Uterine smooth muscle cell (primary cell): Measurements from ENCODE around the gene INVS. TPM values are rescaled to one million over a fixed set of nuclear protein-coding genes. Genes with fewer than 3 reads are reported as not detected.

Experiments
- total RNA-seq: library from RNA; depleted of rRNA; stranded (reverse); fragments of >200 nt; gene quantifications from 2 replicates; pipeline ENCODE4 v1.2.3, GENCODE V29; 2014

INVS gene
- 35.4 and 36.5 TPM in 2 replicates for total RNA-seq

GRCh38 chr9:100098887-100099721 lies at the start of gene INVS, which contains the start of gene ERP44:
Gene INVS, plus strand, starts transcription at chr9:100099243. Its CDS starts 5,279 bp downstream, at chr9:100104522.
Gene ERP44, minus strand, starts transcription at chr9:100099000. Its CDS starts 160 bp downstream, at chr9:100098840.

Other genes with a start within 250 kb of the INVS start
- 20.7 and 21.9 TPM in 2 replicates for gene STX17, start 192.6 kb upstream of the INVS start, total RNA-seq
- gene ERP44, start 243 bp upstream of the INVS start, total RNA-seq: 8.7 and 12.9 TPM in 2 replicates